Osteocyte (in vitro differentiated cells): Measurements from ENCODE around the gene TTC33. TPM values are rescaled to one million over a fixed set of nuclear protein-coding genes. Genes with fewer than 3 reads are reported as not detected.

Experiments used
- DNase-seq: peaks from one replicate; pipeline ENCODE4 v3.0.0; 2021; ENCODE audit warnings: mixed read lengths; ENCODE audit not compliant: unreplicated experiment; ENCODE audit errors: extremely low spot score
- H3K27ac Mint-ChIP-seq: one replicate; pipeline ENCODE4 v1.8.0; 2021; ENCODE audit warnings: mild to moderate bottlenecking, mixed read lengths; ENCODE audit not compliant: unreplicated experiment
- H3K27me3 Mint-ChIP-seq: one replicate; pipeline ENCODE4 v1.8.0; 2021; ENCODE audit warnings: mixed read lengths; ENCODE audit not compliant: unreplicated experiment
- H3K36me3 Mint-ChIP-seq: one replicate; pipeline ENCODE4 v1.8.0; 2021; ENCODE audit warnings: mixed read lengths; ENCODE audit not compliant: unreplicated experiment
- H3K4me1 Mint-ChIP-seq: one replicate; pipeline ENCODE4 v1.8.0; 2021; ENCODE audit warnings: mixed read lengths; ENCODE audit not compliant: unreplicated experiment
- H3K4me3 Mint-ChIP-seq: one replicate; pipeline ENCODE4 v1.8.0; 2021; ENCODE audit warnings: mild to moderate bottlenecking, moderate library complexity, mixed read lengths; ENCODE audit not compliant: unreplicated experiment
- H3K9me3 Mint-ChIP-seq: one replicate; pipeline ENCODE4 v1.8.0; 2021; ENCODE audit warnings: mixed read lengths; ENCODE audit not compliant: unreplicated experiment
- total RNA-seq: library from RNA; stranded (reverse); gene quantifications from 2 replicates; pipeline ENCODE4 v1.2.1, GENCODE V29; 2021
- TF ChIP-seq, protein P1 (sequence below): fragments of 200-600 bp; sonication (generic); IDR thresholded peaks from 2 replicates; pipeline ENCODE4 v1.5.0; 2021; ENCODE audit warnings: antibody characterized with exemption, mild to moderate bottlenecking, moderate library complexity

TTC33 gene
- total RNA-seq, 1 donor from 2014 or later: 18.1 TPM

DNA sequence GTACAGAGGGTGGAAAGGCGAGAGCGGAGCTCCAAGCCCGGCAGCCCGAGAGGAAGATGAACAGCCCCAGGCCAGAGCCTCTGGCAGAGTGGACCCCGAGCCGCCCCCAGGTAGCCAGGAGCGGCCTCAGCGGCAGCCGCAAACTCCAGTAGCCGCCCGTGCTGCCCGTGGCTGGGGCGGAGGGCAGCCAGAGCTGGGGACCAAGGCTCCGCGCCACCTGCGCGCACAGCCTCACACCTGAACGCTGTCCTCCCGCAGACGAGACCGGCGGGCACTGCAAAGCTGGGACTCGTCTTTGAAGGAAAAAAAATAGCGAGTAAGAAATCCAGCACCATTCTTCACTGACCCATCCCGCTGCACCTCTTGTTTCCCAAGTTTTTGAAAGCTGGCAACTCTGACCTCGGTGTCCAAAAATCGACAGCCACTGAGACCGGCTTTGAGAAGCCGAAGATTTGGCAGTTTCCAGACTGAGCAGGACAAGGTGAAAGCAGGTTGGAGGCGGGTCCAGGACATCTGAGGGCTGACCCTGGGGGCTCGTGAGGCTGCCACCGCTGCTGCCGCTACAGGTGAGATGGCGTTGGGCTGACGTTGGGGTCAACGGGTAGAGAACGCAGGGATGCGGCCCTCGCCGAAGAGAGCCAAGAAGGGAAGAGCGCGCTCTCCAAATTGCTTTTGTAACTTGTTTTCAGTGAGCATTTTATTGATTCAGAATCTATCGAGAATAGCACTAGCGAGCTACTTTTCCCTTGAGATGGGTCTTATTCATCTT, 75.7 kb downstream of the TTC33 start, which contains the start of gene PTGER4:
Gene PTGER4 (plus strand): TSS at position 3 of the 769 bp plus-strand sequence. CDS start 1,079 bp downstream, outside the sequence.
- peak within 1 kb of the TSS; percentile 99 for H3K4me3 Mint-ChIP-seq
- H3K36me3 Mint-ChIP-seq: peaks cover 41% of the 10 kb centered on the region
- peaks cover 42% of the 10 kb centered on the region for H3K4me1 Mint-ChIP-seq
- no peaks in the 10 kb centered on the region for H3K9me3 Mint-ChIP-seq
- no peak for DNase-seq
- no peaks in the 10 kb centered on the region for H3K27me3 Mint-ChIP-seq
- H3K27ac Mint-ChIP-seq: peak within 1 kb of the TSS; percentile 95
- TF ChIP-seq, protein P1, sequence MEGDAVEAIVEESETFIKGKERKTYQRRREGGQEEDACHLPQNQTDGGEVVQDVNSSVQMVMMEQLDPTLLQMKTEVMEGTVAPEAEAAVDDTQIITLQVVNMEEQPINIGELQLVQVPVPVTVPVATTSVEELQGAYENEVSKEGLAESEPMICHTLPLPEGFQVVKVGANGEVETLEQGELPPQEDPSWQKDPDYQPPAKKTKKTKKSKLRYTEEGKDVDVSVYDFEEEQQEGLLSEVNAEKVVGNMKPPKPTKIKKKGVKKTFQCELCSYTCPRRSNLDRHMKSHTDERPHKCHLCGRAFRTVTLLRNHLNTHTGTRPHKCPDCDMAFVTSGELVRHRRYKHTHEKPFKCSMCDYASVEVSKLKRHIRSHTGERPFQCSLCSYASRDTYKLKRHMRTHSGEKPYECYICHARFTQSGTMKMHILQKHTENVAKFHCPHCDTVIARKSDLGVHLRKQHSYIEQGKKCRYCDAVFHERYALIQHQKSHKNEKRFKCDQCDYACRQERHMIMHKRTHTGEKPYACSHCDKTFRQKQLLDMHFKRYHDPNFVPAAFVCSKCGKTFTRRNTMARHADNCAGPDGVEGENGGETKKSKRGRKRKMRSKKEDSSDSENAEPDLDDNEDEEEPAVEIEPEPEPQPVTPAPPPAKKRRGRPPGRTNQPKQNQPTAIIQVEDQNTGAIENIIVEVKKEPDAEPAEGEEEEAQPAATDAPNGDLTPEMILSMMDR: no peak

DNA sequence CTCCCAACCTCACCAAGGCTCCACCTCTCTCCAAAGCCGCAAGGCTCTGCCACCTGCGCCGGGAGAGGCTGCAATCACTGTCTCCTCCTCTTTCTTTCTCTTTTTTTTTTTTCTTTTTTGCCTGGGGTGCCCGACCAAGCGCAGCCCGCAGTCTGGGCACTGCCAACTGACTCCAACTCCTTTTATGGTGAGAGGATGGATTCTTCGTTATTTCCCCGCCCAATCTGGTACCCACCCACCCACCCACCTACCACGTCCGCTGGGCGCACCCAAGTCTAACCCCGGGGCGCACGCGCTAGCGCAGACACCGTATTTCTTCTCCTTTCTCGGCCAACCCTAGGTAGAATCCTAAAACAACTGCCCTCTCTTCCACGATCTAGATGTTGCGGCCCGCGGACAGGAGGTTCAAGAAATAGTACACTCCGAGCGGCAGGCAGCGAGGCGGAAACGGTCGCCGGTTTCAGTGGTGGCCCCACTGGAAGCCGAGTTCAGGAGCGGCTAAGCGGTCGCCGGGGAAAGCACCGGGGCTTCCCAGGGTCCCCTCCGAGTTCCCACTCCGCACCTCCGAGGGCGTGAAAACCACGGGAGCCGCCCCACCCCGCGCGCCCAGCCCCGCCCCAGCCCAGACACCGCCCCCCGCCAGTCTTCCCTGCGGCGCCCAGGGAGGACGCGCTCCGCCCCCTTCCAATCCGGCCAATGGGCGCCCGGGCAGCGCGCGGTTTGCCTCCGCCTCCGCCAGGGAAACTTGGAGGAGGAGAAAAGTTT, 76.4 kb downstream of the TTC33 start:
- DNase-seq: peak; percentile 98
- Mint-ChIP-seq H3K27me3 (no peaks in the 10 kb centered on the region), H3K36me3 (peaks cover 35% of the 10 kb centered on the region), H3K4me3 (peak overlapping the region; percentile 99), H3K27ac (peak overlapping the region; percentile 95), H3K9me3 (no peaks in the 10 kb centered on the region), H3K4me1 (peaks cover 37% of the 10 kb centered on the region)
- TF ChIP-seq, protein P1: no peak

DNA sequence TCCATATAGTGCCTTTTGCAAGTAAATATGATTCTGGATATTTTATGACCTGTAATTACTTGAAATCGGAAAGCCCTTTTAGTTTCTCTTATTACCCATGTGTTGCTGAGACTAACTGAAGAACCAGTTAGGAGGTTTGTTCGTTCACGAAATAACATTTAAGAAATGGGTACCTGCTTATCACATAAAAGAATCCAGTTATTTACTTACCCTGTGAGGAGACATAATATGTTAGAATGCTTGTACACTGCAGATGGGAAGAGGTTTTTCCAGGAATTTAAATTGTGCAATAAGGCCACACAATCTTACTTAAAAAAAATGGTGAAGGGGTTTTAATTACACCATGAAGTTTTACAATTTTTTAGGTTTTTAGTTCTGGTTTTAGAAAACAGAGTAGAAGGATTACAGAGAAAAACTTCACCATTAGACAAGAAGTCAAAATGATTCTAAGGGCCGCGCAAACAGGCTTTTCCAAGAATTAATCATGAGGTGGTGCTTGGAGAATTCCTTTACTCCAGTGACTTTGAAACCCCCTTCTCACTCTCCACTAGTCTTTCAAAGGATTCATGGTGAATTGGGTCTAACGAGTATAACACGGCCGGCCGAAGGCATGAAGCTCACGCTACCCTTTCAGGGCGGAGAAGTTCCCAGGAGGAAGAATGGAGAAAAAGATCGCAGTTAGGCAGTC, 77.2 kb downstream of the TTC33 start:
- peak overlapping the region; percentile 99 for H3K4me3 Mint-ChIP-seq
- TF ChIP-seq, protein P1: no peak
- H3K36me3 Mint-ChIP-seq: peaks cover 30% of the 10 kb centered on the region
- no peak for DNase-seq
- H3K9me3 Mint-ChIP-seq: no peaks in the 10 kb centered on the region
- no peaks in the 10 kb centered on the region for H3K27me3 Mint-ChIP-seq
- peak overlapping the region; percentile 95 for H3K27ac Mint-ChIP-seq
- peaks cover 31% of the 10 kb centered on the region for H3K4me1 Mint-ChIP-seq

DNA sequence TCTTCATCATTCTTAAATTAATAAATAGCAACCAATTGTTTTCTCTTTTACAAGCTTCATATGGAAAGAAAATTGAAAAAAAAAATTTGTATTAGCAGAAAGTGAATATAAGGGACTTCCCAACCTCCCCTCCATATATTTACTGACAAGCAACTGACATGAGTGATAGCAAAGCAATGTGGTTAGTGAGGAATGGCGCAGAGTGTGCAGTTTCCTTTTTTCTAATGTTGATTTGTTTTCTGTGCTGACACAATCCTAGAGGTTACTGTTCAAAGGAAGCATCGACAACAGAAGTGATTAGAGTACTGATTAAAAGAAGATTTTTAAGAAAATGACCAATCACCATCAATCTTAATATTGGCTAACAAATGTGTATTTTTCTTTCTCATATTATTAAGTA, 77.7 kb downstream of the TTC33 start:
- Mint-ChIP-seq H3K4me3 (peak overlapping the region; percentile 65), H3K9me3 (no peaks in the 10 kb centered on the region), H3K27me3 (no peaks in the 10 kb centered on the region), H3K4me1 (peaks cover 29% of the 10 kb centered on the region), H3K27ac (peak overlapping the region; percentile 96), H3K36me3 (peaks cover 25% of the 10 kb centered on the region)
- no peak for DNase-seq
- TF ChIP-seq, protein P1: no peak
